AG08395 (cell line): Measurements from ENCODE around the gene MAPK14.
"Not testable (repeated sequence)": the region's sequence is repeated elsewhere in the genome, so short reads cannot be mapped to it uniquely, and the experiment has no call there.

Experiments
- DNase-seq: peaks from one replicate; pipeline ENCODE4 v3.0.0; 2012; ENCODE audit warnings: mixed read lengths, low spot score

MAPK14 gene

DNA sequence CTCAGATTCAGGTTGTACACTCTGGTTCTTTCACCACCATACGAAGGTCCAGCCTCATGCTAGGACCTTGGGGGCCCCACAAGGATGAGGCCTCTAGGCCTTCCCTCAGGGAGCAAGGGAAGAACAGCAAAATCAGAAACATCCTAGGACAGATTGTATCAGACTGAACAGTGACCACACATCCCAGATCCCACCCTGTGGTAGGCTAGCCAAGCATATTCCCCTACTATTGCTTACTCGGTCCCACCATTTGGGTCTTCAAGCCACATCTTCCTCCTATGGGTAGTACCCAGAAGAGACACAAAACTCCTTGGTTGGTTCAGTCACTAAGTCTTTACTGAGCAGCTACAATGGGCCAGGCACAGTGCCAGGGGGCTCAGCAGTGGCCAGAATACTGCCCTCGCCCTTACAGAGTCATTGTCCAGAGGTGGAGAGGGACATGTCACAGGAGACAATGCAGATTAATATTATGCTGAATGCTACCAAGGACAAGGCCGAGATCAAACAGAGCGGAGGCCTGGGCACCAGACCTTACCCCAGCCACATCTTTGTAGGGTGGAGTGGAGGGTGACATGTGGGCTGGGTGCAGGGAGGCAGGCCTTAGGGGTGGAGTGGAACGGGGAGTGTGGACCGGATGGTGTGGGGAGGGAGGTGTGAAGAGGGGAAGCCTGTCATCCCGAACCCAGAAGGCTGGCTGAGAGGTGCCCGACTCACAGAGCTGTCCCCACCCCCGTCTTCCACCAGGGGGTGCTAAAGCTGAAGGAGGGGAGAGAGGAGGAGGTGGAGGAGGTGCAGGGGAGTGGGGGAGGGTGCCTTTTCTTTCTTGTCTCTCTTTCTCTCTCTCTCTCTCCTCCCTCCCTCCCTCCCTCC, 95.9 kb downstream of the MAPK14 start:
- DNase-seq = peak; percentile 84

DNA sequence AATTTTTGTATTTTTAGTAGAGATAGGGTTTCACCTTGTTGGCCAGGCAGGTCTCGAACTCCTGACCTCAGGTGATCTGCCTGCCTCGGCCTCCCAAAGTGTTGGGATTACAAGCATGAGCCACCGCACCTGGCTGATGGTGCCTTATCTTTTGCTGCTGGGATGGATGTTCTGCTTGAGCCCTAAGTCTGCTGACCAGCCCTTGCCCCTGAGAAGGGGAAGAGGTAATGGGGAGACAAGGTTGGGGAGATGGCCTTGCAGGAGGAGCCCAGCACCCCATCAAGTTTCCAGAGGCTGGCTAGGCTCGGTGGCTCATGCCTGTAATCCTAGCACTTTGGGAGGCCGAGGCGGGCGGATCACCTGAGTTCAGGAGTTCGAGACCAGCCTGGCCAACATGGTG, 96.7 kb downstream of the MAPK14 start:
- not testable (repeated sequence) for DNase-seq

DNA sequence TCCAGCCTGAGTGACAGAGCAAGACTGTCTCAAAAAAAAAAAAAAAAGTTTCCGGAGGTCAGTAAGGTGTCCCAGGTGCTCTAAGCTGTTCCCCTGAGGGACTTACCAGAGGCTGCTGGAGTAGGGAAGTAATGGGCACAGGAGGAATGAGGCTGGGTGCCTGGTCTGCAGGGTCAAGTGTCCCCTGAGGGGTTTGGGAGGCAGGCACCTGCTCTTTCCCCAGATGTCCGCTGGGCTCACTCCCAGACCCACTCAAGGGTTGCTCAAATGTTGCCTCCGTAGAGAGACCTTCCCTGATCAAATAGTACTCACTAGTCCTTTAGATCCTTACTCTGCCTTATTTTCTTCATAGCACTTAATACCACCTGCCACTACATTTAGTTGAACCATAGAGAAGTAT, 97.3 kb downstream of the MAPK14 start:
- DNase-seq = no peak

DNA sequence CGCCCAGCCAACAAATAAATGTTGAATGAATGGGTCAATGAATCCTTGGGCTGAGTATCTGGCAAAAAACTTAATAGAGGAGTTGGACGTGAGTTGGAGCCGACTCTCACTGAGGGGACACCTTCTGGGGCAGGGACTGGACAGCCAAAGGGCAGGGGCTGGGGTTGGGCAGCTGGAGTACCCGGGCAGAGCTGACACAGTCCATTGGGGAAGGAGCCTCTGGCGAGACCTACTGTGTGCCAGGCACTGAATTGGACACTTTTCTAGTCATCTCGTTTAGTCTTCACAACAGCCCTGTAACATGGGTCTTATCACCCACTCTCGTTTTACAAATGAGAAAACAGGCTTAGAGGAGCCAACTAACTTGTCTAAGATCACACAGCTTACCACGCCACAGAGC, 98.0 kb downstream of the MAPK14 start:
- no peak for DNase-seq

DNA sequence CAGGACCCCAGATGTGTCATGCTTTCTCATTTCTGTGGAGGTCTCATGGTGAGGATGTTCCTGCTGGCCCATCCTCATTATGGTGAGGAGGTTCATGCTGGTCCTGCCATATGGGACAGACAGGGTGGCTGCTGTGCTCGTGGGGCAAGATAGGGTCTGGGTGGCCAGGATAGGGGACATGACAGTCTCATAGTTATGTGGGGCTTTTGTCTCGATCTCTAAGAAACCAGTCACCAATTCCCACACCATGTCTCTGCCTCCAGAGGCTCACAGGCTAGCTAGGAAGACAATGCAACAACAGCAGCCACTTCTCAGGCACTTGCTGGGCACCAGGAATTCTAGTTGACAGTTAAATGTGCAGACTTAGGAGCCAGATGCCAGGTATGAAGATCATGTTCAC, 98.5 kb downstream of the MAPK14 start:
- no peak for DNase-seq

DNA sequence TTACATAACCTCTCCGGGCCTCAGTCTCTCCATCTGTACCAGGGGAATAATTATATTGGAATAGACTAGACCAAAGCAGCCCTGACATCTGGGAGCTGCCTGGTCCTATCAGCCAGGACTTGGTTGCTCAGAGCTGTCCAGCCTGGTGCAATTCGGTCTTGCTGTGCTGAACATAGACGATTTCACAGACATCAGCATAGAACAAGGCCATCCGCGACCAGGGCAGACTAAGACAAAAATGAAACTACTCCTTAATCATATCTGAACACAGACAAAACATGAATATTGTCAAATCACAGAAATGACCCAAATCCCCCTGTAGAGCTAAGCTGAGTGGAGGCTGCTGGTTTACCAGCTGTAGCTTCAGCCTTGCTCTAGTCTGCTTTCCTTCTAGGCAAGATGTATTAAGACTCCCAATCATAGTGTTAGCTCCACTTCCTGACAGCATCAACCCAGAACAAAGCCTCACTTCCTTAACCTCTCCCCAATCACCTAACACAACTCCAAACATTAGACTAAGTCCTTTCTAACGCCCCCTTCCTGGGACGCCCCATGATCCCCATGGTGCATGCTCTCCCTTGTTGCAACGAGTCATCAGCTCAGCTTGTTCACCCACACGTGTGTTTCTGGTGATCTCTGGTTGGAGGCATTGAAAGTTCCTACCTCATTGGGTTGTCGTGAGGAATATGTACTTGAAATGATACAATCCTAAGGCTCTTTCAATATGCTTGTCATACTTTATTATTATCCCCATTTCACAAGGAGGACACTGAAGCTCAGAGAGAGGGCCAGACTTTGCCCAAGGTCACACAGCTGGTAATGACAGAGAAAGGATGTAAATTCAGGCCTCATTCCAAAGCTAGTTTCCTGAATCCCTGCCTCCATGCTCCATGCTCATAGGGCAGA, 99.2 kb downstream of the MAPK14 start:
- DNase-seq = no peak

DNA sequence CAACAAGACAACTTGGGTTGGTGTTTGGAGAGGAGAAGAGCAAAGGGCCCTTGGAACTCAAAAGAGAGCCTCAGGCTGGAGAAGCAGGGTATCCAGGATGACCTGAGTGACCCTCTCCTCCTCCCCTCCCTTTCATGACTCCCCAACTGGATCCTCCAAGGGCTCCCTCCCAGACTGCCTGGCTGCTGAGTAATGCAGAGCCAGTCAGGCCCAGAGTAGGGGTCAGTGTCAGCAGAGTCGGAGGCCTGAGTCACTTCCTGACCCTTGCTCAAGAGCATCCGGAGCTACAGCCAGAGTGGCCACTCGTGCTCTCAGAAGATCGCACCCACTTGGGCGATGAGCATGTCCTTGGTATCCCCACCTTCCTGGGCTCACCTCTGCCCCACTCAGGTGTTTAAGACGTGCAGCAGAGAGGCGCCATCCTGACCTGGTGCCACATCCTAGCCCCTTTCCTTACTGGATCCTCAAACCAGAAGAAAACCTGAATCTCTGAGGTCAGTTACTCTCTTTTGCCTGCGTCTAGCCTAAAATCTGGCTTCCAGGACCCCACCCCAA, 99.9 kb downstream of the MAPK14 start:
- DNase-seq = peak; percentile 92

DNA sequence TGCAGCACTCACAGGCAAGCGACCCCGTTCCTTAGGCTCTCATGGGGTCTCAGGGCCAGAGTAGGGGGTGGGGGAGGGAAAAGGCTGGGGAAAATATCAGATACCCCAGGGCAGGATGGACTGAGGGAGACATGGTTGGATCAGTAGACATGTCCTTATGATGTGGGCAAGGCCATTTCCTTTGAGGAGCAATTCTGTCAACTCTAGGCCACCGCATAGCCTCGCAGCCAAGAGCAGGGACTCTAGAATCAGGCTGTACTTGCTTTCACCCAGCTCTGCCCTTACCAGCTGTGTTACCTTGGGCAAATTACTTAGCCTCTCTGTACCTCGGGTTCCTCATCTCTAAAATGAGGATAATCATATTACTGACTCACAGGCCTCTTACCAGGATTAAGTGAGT, 100.5 kb downstream of the MAPK14 start:
- no peak for DNase-seq

DNA sequence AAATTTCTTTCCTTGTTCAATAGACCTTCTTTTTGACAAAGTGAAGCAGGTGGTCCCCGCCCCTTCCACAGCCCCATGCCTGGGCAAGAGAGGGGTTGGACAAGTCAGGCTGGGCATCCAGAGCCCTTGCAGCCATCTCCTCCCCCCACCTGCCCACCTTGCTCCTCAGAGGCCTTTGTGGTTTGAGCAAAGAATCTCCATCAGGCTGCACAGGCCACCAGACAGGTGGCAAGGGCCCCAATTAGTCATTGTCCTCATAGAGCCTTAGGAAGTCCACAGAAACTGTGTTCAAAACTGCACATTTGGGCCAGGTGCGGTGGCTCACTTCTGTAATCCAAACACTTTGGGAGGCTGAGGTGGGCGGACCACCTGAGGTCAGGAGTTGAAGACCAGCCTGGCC, 101.2 kb downstream of the MAPK14 start:
- no peak for DNase-seq

DNA sequence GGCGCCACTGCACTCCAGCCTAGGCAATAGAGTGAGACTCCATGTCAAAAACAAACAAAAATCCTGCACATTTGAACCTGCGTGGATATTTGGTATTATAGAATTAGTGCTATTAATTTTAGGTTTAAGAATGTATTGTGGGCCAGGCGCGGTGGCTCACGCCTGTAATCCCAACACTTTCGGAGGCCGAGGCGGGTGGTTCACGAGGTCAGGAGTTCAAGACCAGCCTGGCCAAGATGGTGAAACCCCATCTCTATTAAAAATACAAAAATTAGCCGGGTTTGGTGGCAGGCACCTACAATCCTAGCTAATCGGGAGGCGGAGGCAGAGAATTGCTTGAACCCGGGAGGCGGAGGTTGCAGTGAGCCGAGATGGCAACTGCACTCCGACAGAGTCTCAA, 101.7 kb downstream of the MAPK14 start:
- DNase-seq = not testable (repeated sequence)

DNA sequence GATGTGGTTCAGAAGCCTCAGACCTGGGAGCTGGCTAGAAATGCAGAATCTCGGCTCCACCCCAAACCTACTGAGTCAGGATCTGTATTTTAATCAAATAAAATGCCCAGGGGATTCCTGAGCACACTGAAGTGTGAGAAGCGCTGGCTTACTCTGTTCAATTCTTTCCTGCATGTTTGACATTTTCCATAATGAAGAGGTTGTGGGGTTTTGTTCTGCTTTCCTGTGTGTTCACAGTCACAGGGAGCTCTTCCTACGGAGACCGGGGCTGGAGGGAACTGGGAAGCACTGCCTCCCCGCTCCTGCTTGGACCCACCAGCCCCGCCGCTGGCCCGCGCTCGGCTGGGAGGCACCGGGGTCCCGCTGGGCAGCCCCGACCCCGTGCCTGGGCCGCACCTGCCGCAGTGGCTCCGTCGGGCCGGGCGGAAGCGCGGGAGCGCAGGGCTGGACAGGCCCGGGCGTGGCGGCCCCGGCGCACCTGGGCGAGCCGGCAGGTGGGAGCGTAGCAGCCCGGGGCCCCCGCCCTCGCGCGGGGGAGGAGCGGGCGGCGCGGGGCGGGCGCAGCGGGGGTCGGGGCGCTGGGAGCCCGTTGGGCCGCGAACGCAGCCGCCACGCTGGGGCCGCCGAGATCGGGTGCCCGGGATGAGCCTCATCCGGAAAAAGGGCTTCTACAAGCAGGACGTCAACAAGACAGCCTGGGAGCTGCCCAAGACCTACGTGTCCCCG, 102.5 kb downstream of the MAPK14 start, which contains the start of gene MAPK13:
Gene MAPK13 (plus strand): TSS at position 573 of the 726 bp plus-strand sequence. CDS start 70 bp downstream, at position 643.
- peak; percentile 14 for DNase-seq

DNA sequence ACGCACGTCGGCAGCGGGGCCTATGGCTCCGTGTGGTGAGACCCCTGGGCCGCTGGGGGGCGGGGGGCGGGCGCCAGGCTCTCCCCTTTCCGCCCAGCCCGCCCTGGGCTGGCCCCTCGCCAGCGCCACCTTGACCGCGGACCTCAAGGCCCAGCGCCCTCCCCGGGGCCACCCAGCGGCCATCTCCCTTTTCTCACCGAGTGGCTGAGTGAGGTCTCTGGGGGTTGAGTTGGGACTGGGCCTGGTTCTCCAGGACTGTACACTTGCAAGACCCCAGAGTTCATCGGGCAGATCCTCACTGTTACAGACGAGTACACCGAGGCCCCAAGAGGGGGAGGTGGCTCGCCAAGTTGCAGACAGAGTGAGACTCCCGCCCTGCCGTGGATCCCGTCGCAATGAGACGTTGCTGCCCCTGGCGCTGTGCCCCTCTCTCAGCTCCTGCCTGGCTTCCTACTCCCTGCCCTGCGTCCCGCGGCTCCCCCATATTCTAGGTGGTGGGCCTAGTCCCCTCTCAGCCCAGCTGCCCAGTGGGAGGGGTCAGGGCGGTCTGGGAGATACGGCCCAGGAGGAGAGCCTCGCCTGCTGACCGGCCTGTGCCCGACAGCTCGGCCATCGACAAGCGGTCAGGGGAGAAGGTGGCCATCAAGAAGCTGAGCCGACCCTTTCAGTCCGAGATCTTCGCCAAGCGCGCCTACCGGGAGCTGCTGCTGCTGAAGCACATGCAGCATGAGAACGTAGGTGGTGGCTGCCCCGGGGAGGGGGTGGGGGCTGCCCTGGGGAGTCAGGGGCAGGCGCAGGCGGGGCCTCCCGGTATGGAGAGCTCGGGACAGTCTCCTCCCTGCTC, 103.3 kb downstream of the MAPK14 start:
- DNase-seq = peak; percentile 29

DNA sequence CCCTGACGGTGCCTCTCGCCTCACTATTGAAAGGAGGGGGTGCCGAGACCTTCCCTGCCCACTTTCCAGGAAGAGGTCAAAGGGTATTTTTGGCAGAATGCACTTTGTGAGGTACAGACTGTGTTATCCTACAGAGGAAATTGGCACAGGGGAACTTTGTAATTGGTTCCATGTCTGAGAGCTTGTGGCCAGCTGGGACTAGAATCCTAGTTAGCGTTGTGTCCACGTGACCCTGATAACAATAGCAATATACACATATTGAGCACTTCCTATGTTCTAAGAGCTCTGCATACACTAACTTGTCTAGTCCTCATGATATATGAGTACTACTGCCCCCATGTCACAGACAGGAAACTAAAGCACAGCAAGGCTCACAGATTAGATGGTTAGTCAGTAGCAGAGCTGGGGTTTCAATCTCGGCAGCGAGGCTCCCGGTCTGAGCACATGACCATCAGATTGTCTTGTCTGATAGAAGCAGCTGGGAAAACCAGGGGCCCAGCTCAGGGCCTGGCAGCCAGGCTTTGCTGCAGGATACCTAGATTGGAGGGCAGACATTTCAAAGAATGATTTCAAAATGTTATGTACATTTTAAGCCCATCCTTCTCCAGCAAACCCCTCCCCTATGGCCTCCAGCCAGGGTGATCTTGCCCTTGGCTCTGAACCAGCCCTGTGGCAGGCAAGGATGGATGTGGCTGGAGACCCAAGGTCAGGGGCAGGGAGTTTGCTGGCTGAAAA, 104.1 kb downstream of the MAPK14 start:
- peak; percentile 27 for DNase-seq

DNA sequence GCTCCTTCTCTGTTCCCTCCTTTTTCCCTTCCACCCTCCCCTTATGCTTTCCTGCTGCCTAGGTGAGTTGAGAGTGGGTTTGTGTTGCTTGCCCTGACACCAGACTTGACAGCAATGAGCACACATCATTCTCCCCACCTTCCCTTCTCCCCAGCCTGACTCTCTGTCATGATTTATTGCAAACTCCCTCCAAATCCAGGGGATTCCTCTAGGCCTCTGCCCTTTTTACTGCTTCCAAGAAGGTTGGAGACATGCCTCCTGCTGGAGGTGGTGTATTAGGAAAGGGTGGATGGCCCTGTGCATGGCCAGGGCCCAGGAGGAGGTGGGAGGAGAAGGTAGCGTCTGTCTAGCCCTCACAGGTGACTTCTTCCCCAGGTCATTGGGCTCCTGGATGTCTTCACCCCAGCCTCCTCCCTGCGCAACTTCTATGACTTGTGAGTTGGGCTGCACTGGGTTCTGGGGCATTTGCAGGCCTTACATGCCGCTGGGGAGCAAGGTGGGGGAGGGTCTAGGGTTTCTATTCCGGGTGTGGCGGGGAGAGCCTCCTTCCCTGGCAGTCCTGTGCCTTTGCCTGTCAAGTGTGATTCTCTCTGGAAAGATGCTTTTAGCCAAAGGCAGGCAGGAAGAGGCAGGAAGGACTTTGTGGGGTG, 104.8 kb downstream of the MAPK14 start:
- DNase-seq = no peak

DNA sequence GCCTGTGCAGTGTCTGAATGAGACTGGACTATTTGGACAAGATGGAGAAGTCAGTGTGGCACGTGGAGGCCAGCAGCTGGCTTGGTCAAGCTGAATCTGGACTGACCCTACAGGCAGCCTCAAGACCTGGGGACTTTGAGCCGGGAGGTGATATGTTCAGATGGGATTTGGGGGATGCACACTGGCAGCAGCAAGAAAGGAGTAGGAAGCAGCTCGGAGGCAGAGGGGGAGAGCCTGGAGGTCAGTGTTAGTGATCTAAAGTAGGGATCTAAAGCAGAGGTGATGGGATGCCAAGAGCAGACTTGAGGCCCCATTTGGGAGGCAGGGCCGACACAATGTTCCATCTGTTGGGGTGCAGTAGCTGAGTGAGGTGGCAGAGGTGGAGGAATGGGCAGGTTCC, 105.5 kb downstream of the MAPK14 start:
- no peak for DNase-seq

DNA sequence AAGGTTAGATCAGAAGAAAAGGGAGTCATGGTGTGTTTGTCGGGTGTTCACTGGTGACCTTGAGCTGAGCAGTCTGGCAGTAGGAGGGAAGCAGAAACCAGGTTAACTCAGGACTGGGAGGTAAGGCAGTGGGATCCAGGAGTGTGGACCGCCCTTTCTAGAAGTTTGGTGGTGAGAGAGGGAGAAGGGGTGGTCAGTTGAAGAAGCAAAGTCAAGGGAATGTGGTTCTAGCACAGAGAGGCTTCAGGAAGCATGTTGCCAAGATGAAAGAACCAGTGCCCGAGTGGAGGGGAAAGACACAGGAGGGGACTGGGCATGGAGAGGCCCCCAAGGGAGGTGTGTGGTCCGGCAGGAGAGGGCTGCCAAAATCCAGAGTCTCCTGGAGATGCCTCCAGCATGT, 106.3 kb downstream of the MAPK14 start:
- no peak for DNase-seq

DNA sequence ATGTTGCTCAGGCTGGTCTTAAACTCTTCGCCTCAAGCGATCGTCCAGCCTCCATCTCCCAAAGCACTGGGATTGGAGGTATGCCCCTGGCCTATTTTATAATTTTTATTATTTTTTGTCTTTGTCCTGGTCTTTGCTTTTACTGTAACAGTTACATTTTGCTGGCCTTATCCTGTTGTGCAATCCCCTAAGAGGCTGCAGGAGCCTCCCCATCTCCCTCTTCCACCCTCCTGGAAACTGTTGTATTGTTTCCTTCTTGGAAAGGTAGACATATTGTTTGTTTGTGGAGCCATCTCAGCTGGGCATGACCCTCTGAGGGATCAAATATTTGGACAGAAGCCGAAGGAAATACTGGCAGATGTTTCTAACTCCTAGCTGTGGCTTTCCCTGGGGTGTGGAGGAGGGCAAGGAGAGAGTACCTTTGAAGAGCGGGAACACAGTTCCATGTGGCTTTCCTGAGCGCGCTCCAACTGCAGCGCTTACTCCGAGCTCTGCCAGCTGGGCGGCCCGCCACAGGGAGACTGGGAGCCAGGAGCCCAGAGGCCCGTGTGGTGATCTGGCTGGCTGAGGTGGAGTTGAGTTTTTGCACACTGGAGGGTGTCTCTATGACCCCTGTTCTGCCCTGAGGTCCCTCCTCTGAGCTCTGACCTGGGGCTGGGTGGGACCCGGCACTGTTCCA, 107.6 kb downstream of the MAPK14 start:
- no peak for DNase-seq

DNA sequence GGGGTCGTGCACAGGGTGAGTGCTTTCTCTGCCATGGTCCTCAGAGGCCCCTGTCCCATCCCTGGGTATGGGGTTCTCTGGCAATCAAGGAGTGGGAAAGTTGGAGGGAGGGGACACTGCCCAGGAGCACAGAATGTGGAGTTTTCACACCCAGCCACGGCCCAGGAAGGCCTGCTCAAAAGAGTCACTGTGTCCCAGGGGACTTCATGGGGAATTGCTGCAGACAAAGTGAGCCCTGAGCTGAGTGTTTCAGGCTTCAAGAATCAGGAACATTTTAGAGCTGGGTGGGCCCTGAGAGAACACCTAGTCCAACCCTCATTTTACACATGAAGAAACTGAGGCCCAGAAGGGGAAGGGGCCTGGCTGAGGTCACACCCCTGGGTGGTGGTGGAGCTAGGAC, 108.4 kb downstream of the MAPK14 start:
- DNase-seq = no peak

DNA sequence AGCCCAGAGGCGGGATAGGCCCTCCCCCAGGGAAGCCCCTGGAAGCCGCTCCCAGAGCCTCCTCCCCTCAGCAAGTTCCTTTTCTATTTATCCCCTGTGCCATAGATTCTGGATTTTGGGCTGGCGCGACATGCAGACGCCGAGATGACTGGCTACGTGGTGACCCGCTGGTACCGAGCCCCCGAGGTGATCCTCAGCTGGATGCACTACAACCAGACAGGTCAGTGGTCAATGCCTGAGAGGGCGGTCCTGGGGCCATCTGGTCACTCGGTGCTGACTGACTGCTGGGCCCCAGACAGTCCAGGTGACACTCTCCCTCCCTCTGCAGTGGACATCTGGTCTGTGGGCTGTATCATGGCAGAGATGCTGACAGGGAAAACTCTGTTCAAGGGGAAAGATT, 108.9 kb downstream of the MAPK14 start:
- DNase-seq = no peak
